WTC11 (cell line): Measurements from ENCODE around the gene BOD1L2.

Experiments used
- NFE2L1 ChIP-seq: sonication (generic); formaldehyde crosslinking; IDR thresholded peaks from 2 replicates; pipeline ENCODE4 v1.8.1; 2023; ENCODE audit warnings: missing genetic modification reagents
- RELA ChIP-seq: sonication (generic); formaldehyde crosslinking; IDR thresholded peaks from 2 replicates; pipeline ENCODE4 v1.8.1; 2022; ENCODE audit warnings: missing genetic modification reagents, mild to moderate bottlenecking, borderline replicate concordance
- SP1 ChIP-seq: sonication (generic); formaldehyde crosslinking; conservative IDR thresholded peaks from 2 replicates; pipeline ENCODE4 v1.8.1; 2022; ENCODE audit warnings: missing genetic modification reagents
- TCF7 ChIP-seq: sonication (generic); formaldehyde crosslinking; IDR thresholded peaks from 2 replicates; pipeline ENCODE4 v1.8.0; 2022; ENCODE audit warnings: mild to moderate bottlenecking, low read depth, missing genetic modification reagents, moderate library complexity
- ZNF416 ChIP-seq: fragments of 250-450 bp; sonication (Bioruptor Pico); IDR thresholded peaks from 2 replicates; pipeline ENCODE4 v1.9.0; 2021; ENCODE audit warnings: mild to moderate bottlenecking, inconsistent platforms
- TF ChIP-seq, protein P1 (sequence below): fragments of 200-600 bp; IDR thresholded peaks from 2 replicates; pipeline ENCODE4 v1.8.0; 2022; ENCODE audit warnings: antibody characterized with exemption

DNA sequence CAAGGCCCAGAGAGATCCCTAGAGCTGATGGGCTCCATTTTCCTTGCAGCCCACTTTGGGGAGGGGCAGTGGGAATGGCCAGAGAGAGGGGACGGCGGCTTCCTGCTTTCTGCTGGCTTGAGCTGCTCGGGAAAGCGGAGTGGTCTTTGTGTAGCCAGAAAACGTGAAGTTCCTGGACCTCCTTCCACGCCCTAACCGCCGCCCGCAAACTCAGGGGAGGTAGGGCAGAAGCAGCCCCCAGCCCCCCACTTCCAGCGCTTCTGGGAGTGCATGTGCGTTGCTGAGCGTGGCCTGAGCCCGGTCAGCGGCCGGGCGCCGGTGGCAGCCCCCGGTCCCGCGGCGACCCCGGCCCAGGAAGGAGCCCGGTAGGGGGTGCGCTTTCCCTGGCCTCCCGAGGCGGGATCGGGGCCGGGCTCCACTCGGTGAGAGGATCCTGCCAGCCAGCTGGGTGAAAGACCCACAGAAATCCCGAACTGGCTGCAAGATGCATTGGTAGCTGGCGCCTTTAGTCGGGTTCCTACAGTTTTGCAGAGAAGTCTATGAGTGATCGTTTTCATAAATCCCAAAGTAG is 25.3 kb upstream of the BOD1L2 start:
- TF ChIP-seq, protein P1, sequence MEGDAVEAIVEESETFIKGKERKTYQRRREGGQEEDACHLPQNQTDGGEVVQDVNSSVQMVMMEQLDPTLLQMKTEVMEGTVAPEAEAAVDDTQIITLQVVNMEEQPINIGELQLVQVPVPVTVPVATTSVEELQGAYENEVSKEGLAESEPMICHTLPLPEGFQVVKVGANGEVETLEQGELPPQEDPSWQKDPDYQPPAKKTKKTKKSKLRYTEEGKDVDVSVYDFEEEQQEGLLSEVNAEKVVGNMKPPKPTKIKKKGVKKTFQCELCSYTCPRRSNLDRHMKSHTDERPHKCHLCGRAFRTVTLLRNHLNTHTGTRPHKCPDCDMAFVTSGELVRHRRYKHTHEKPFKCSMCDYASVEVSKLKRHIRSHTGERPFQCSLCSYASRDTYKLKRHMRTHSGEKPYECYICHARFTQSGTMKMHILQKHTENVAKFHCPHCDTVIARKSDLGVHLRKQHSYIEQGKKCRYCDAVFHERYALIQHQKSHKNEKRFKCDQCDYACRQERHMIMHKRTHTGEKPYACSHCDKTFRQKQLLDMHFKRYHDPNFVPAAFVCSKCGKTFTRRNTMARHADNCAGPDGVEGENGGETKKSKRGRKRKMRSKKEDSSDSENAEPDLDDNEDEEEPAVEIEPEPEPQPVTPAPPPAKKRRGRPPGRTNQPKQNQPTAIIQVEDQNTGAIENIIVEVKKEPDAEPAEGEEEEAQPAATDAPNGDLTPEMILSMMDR, result no peak
- TF ChIP-seq RELA (CRISPR knock-in tag), result no peak
- TF ChIP-seq TCF7, result no peak
- TF ChIP-seq NFE2L1 (CRISPR knock-in tag), result no peak
- no peak for TF ChIP-seq ZNF416
- TF ChIP-seq SP1 (CRISPR knock-in tag), result no peak
